K562 (cell line): ENCODE measurements around the gene TEX54. TPM values are rescaled to one million over a fixed set of nuclear protein-coding genes. Genes with fewer than 3 reads are reported as not detected.

Experiments used
- BRF1 ChIP-seq: IDR thresholded peaks from 3 replicates; pipeline ENCODE4 v1.6.1; 2011; ENCODE audit warnings: borderline replicate concordance, mild to moderate bottlenecking; ENCODE audit not compliant: insufficient read length; ENCODE audit errors: extremely low read depth
- CBFB ChIP-seq: sonication (generic); formaldehyde crosslinking; IDR thresholded peaks from 2 replicates; pipeline ENCODE4 v1.4.0; 2020; ENCODE audit warnings: mild to moderate bottlenecking, missing genetic modification reagents
- CBX8 ChIP-seq: fragments of 200-600 bp; sonication (generic); IDR thresholded peaks from 2 replicates; pipeline ENCODE4 v1.6.1; 2012; ENCODE audit warnings: borderline replicate concordance, mixed run types, low read depth, mild to moderate bottlenecking, moderate library complexity, mixed read lengths, low read length, control low read depth, inconsistent platforms; ENCODE audit not compliant: poor library complexity, severe bottlenecking; ENCODE audit errors: extremely low read depth
- CHCHD3 ChIP-seq: fragments of 250-450 bp; sonication (Bioruptor Pico); IDR thresholded peaks from 2 replicates; pipeline ENCODE4 v2.1.2; 2022; ENCODE audit warnings: mild to moderate bottlenecking
- CHD4 ChIP-seq: fragments of 200-600 bp; sonication (generic); IDR thresholded peaks from 3 replicates; pipeline ENCODE4 v1.6.1; 2012; ENCODE audit warnings: low read depth, mild to moderate bottlenecking, mixed read lengths, low read length, inconsistent platforms; ENCODE audit not compliant: insufficient read depth, insufficient replicate concordance, poor library complexity, severe bottlenecking
- ETS1 ChIP-seq: conservative IDR thresholded peaks from 2 replicates; pipeline ENCODE4 v1.6.1; 2011; ENCODE audit warnings: low read depth, mild to moderate bottlenecking, low read length; ENCODE audit not compliant: control insufficient read depth
- FOXA3 ChIP-seq, 2 experiments: fragments of 450-650 bp in 1 of 2; sonication (generic) in 1 of 2; formaldehyde crosslinking; IDR thresholded peaks in 1 of 2; conservative IDR thresholded peaks in 1 of 2; 2 replicates each; pipeline versions ENCODE4 v1.4.0 to v1.8.0; 2020 to 2022; ENCODE audit warnings: mild to moderate bottlenecking in 2 of 2, missing genetic modification reagents in 1 of 2
- GABPA ChIP-seq: fragments of 200-800 bp; sonication (Bioruptor generic); conservative IDR thresholded peaks from 2 replicates; pipeline ENCODE4 v1.6.1; 2016; ENCODE audit warnings: low read depth, missing genetic modification characterization, missing compliant biosample characterization
- HDAC2 ChIP-seq: fragments of 450-650 bp; IDR thresholded peaks from 2 replicates; pipeline ENCODE4 v1.6.1; 2016; ENCODE audit warnings: mild to moderate bottlenecking
- MTF1 ChIP-seq: fragments of 250-450 bp; sonication (Bioruptor Pico); IDR thresholded peaks from 2 replicates; pipeline ENCODE4 v1.9.0; 2021; ENCODE audit warnings: moderate library complexity, mild to moderate bottlenecking, inconsistent platforms, borderline replicate concordance
- MXD1 ChIP-seq: fragments of 250-450 bp; sonication (Bioruptor Pico); IDR thresholded peaks from 2 replicates; pipeline ENCODE4 v1.8.0; 2021; ENCODE audit warnings: borderline replicate concordance, mild to moderate bottlenecking, moderate library complexity; ENCODE audit not compliant: poor library complexity, severe bottlenecking
- NR0B1 ChIP-seq: fragments of 450-650 bp; IDR thresholded peaks from one replicate; pipeline ENCODE4 v1.6.1; 2018; ENCODE audit warnings: mild to moderate bottlenecking, moderate library complexity; ENCODE audit not compliant: partially characterized antibody
- SIN3A ChIP-seq, 2 experiments: fragments of 150-350 bp in 1 of 2; IDR thresholded peaks; 2 replicates each; pipeline ENCODE4 v1.6.1; 2011 to 2016; ENCODE audit warnings: borderline replicate concordance in 2 of 2, low read depth in 2 of 2, low read length in 2 of 2, mild to moderate bottlenecking in 2 of 2, moderate library complexity in 2 of 2; ENCODE audit not compliant: control insufficient read depth in 1 of 2
- TEAD4 ChIP-seq, 2 experiments: sonication (generic) in 1 of 2; formaldehyde crosslinking in 1 of 2; IDR thresholded peaks; 2 replicates each; pipeline versions ENCODE4 v1.6.1 to v1.8.0; 2012 to 2022; ENCODE audit warnings: borderline replicate concordance in 1 of 2, inconsistent platforms in 1 of 2, low read length in 1 of 2, mild to moderate bottlenecking in 1 of 2, missing genetic modification reagents in 1 of 2
- THAP12 ChIP-seq: fragments of 250-450 bp; sonication (Bioruptor Pico); IDR thresholded peaks from 2 replicates; pipeline ENCODE4 v1.9.0; 2021; ENCODE audit warnings: mild to moderate bottlenecking, inconsistent platforms
- ZBTB26 ChIP-seq: fragments of 450-650 bp; formaldehyde crosslinking; IDR thresholded peaks from 2 replicates; pipeline ENCODE4 v1.4.0; 2022; ENCODE audit warnings: missing genetic modification characterization
- polyA plus RNA-seq, 8 experiments: library from polyadenylated mRNA; depleted of rRNA in 4 of 8; stranded (reverse) in 5 of 8; unstranded in 3 of 8; fragments of >200 nt; fragmentation: Nextera tagmentation in 2 of 8; fragmentation: Illumina TruSeq in 1 of 8; extraction: Ambion mirVana in 2 of 8; extraction: Trizol in 1 of 8; gene quantifications; 2 replicates each; pipeline versions ENCODE4 v1.2.1 to v1.2.3, GENCODE V29; 2011 to 2014; ENCODE audit warnings: inconsistent platforms in 1 of 8, missing spikeins in 1 of 8
- total RNA-seq, 7 experiments: library from RNA; depleted of rRNA in 6 of 7; stranded (reverse); fragments of >200 nt in 6 of 7; fragmentation: Illumina TruSeq in 2 of 7; extraction: Trizol in 2 of 7; gene quantifications; 2 replicates each; pipeline versions ENCODE4 v1.2.1 to v1.2.3, GENCODE V29; 2011 to 2021; ENCODE audit warnings: low replicate concordance in 1 of 7

TEX54 gene
- total and polyA plus RNA-seq, 9 of the 15 experiments (the other 6 are each of a cell fraction or from before 2014, with no cell fraction given) = not detected

- TF ChIP-seq ETS1 = peak; percentile 67
- peak; percentile 58 to 75; a peak in 2 of 4 replicates for TF ChIP-seq SIN3A (IDR thresholded peaks at IDR 0.05; ENCODE audit: borderline replicate concordance in 2 of 2, control insufficient read depth in 1 of 2, low read depth in 2 of 2, low read length in 2 of 2)
- TF ChIP-seq CBFB (CRISPR knock-in tag) = peak; percentile 90
- peak; percentile 58; the same call in 1 of the 2 replicates for TF ChIP-seq GABPA
- no peak; the same call in 1 of the 2 replicates for TF ChIP-seq TEAD4 (IDR thresholded peaks at IDR 0.05; ENCODE audit: low read length)
- TF ChIP-seq TEAD4 (CRISPR knock-in tag; IDR thresholded peaks at IDR 0.05; ENCODE audit: borderline replicate concordance) = no peak
- TF ChIP-seq THAP12 (CRISPR knock-in tag) = peak; percentile 78
- TF ChIP-seq ZBTB26 = 0 out of 2 replicates have a peak, but pooled peaks have one; percentile 47
- TF ChIP-seq FOXA3 (CRISPR knock-in tag; conservative IDR thresholded peaks at IDR 0.05 in 1 of 2, IDR thresholded peaks at IDR 0.05 in 1 of 2) = 0 out of 4 replicates have a peak, but pooled peaks of 1 of the 2 experiments have one; percentile 73
- TF ChIP-seq NR0B1 = no peak
- no peak for TF ChIP-seq CHD4
- TF ChIP-seq CBX8 = no peak
- TF ChIP-seq MXD1 (CRISPR knock-in tag) = peak; percentile 49
- TF ChIP-seq MTF1 (CRISPR knock-in tag) = no peak
- peak; percentile 81; the same call in 1 of the 2 replicates for TF ChIP-seq CHCHD3
- no peak; the same call in 1 of the 2 replicates for TF ChIP-seq HDAC2
- no peak for TF ChIP-seq BRF1
Measured at GRCh38 chr11:62880803-62881578, 48.4 kb upstream of the TEX54 start, which contains the start of gene SLC3A2 (continued).
